Stimulated activated CD4-positive, alpha-beta T cell treated with anti-CD3 and anti-CD28 coated beads, Interleukin-2, amount 100 ng/mL, for 24 hours (primary cell): ENCODE results near the gene TRPC4AP.

Experiments used
- DNase-seq, 2 donors: peaks; one replicate each; pipeline ENCODE4 v3.0.0-alpha.2; 2020

TRPC4AP gene

DNA sequence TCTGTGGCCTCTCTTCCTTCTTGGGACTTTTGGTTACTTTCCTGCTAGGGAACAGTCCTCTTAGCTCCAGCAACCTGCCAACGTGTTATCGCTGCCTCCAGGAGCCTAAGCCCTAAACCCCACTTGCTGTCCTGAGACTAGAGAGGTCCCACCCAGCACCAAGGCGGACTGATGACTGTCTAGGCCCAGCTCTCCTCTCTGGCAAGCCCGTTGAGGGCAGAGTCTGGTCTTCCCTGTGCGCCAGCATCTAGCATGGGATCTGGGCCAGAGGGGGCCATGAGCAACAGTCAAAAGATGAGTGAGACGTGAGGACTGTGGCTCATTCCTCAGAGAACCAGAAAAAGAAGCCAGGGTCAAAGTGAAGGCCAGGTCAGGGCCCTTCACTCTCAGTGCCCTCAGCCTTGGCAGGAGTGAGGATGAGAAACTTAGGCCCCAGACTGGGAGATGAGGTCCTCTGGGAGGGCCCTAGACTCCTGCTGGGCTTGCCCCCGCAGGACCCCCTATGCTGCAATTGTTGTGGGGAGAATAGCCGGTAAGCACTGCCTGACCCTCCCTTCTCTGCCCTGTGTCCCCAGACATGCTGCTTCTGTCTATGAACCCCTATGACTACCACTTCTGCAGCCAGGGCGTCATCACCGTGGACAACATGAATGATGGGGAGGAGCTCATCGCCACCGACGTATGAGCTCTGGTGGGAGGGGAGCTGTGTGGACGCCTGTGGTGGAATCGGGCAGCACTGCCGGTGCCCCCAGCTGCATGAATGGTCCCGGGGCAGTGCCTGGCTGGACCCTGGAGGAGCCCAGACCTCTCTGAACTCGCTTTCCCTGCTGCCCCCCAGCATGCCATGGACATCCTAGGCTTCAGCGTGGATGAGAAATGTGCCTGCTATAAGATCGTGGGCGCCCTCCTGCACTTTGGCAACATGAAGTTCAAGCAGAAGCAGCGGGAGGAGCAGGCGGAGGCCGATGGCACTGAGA, 106.0 kb downstream of the TRPC4AP start:
- DNase-seq = no peak

DNA sequence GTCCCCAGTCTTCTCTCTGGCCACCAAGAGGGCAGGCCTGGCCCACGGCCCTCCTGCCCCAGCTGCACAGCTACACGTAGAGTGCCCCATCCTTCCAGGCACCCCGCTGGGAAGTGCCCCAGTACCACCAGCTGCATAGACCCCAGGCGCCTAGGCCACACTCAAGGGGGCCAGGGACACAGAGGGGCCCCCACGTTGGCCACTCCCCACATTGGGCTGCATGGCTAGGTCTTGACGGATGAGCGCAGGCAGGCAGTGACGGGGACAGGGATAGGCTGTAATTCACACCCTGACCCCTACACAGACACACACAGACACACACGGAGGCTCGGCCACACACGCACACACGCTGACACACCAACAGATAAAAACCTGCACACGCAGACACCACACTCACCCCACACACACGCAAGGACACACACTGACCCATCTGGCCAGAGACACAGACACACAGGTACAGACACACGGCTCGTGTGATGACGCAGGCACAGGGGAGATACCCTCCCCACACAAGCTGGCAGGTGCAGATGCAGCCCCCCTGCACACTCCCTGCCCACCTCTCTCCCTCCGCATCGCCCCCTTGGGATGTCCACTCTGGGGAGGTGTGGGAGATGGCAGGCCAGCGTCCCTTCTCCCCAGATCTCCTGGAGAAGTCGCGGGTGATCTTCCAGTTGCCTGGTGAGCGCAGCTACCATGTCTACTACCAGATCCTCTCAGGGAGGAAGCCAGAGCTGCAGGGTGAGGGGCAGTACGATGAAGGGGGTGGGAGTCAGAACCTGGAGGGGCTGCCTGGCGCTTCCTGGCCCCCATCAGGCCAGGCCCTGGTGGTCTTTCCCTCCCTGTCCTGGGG, 106.9 kb downstream of the TRPC4AP start:
- no peak for DNase-seq

DNA sequence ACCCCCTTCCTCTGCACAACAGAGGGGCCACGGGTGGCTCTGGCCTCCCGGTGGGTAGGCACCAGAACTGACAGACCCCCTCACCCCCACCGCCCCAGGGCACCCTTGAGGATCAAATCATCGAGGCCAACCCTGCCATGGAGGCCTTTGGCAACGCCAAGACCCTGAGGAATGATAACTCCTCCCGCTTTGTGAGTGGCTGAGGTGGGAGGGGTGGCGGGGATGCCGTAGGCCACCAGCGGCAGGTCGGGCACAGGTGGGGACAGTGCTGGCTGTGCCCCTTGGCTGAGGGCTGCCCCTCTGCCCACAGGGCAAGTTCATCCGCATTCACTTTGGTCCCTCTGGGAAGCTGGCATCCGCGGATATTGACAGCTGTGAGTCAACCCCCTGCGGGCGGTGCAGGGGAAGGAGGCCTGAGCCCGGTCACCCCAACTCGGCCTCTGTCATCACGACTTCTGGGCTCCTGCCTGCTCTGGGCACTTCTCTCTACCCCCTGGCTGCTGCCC, 107.8 kb downstream of the TRPC4AP start:
- no peak for DNase-seq

DNA sequence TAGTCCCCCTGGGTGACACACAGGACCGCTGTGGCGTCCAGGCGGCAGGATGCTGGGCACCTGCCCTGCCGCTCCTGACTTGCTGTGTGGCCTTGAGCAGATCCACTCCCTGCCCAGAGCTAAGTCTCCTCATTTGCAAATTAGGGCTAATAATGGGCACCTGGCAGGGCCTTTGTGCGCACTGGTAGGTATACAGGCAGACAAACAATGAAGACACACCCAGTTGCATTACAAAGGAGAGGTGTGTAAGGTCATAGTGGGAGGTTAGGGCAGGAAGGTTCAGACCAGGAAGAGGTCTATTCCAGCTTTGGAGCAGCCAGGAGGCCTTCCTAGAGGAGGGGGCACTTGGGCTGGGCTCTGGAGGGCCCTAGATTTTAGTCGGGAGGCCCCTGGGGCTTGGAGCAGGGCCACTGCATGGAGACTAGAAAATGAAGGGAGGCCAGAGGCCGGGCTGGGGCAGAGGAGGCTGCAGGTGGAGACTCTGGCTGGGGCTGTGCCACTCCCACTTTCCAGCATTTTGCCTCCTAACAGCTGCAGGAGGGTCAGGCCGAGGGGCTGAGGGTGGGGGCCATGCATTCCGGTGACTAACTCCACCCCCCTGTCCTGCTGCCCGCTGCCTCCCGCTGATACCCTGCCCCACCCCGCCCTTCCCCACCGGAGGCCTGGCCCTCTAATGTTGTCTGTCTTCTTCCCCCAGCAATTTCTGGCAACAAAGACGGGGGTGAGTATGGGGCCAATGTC, 108.4 kb downstream of the TRPC4AP start:
- DNase-seq = no peak

DNA sequence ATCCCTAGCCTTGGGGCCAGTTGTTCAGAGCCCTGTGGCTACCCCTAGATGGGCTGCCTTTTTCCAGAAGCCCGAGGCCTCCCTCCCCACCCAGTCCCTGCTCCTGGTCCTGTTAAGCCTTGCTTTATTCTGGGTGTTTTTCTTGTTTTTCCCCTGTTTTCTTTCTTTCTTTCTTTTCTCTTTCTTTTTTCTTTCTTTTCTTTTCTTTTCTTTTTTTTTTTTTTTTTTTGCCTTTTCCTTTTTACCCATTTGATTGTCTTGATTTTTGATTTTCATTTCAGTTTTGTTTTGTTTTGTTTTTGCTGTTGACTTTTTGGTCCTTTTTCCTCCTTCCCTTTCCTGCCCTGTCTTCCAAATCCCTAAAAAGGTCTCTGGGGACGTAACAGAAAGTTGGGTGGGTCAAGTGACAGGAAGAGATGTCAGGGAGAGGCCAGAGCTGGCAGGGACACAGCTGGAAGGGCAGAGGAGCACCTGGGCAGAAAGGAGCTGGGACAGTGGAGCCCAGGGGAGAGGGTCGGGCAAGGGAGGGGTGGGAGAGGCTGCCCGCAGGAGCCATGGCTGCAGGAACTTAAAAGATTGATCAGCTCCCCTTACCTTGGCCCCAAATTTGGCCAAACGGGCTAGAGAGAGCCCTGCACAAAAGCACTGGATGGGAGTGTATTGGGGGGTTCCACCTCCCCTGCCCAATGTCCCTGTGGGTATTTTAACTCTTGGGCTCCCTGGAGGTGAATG, 109.4 kb downstream of the TRPC4AP start:
- no peak for DNase-seq

DNA sequence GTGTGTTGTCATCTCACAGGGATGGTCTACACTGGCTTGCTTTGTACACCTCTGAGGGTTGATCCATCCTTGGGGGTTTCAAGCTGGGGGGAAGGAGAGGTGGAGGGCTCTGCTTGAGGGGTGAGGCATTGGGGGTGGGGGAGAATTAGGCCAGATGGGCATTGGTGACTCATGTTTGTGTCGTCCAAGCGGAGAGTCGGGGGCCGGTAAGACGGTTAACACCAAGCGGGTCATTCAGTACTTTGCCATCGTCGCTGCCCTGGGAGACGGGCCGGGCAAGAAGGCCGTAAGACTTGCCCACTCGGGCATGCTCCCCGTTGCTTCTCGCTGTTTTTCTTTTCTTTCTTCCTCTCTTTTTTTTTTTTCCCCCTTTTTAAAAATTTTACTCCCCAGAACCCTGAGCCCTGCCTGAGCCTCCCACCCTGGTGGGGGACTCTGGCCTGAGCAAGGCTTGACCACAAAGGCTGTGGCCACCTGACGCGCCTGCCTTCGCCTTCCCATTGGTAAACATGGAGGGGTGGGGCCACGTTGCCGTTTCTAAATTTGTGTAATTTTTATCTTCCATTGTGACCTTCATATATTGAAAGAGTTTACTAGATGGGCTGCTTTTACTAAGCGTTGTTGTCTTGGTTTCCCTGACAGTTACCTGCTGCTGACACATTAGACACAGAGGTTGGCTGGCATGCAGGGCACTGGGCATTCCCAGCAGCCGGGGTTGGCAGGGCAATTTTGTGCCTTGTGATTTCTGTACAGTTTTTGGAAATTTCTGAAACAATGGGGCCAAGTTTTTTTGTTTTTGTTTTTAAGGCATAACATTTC, 110.1 kb downstream of the TRPC4AP start:
- no peak for DNase-seq

DNA sequence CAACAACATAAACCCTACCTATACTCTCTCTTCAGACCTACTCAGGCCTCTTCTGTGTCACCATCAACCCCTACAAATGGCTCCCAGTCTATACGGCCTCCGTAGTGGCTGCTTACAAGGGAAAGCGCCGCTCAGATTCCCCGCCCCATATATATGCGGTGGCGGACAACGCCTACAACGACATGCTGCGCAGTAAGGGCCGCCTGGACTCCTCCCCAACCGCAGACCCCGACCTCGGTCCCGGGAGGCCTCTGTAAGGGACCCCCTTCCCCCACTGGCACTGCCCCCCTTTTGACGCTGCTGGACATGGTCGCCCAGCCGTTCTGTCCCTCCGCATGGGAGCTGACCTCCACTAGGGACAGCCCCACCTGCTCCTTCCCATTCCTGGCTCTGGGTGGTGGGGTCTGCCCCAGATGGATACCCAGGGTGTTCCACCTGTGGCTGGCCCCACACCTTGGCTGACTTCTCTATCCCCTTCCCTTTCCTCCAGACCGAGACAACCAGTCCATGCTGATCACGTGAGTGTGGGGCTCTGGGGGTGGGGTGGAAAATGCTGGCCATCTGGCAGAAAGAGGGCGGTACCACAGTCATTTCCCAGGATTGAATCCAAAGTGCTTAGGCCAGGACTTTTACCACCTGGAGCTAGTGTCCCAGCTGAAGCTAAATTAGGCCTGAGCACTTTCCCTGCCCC, 111.9 kb downstream of the TRPC4AP start:
- no peak for DNase-seq

DNA sequence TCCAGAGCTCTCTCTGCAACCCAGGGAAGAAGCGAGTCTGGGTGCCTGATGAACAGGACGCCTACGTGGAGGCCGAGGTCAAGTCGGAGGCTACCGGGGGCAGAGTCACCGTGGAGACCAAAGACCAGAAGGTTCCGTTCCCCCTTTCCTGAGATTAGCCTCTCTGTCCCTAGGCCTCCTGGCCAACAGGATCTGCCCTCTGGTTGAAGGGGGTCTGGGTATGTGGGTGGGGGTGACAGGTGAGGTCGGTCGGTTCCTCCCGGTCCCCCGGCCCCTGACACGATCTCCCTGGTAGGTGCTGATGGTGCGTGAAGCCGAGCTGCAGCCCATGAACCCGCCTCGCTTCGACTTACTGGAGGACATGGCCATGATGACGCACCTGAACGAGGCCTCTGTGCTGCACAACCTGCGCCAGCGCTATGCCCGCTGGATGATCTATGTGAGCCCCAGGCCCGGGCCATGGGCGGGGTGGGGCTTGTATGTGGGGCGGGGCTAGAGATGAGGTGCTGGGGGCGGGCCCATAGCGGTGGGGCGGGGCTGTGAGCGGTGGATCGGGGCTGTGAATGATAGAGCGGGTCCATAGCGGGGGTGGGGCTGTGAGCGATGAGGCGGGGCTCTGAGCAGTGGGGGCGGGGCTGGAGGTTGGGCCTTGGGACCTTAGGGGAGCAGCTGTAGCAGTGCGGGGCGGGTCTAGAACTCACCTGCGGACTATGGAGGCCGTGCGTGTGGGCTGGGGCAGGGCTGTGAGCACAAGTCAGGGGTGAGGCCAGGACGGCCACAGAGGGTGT, 113.0 kb downstream of the TRPC4AP start:
- peak in 1 of 2 donors; percentile 37 for DNase-seq

DNA sequence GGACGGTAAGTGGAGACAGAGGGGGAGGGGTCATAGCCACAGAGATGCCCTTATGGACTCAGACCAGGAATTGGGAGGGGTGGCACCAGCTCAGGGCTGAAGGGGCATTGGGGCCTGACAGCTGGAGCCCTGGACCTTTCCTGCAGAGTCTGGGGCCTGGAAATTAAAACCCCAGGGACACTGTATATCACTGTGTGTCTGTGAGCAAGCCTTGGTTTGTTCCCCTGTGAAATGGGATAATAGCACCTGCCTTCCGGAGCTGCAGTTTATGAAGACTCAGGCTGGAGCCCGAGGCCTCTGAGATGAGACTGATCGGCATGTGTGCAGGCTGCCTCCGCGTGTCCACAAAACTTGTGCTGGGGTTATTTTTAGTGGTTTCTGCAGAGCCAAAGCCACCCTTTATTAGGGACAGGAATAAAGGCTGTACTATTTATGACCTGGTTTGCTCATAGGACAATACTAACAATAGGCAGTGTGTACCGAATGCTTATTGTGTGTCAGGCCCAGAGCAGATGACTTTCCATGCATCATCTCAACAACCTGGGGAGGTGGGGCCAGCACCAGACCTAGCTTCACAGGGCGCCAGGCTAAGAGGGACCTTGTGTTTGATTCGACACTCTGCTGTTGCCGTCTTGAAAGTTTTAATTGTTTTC, 114.4 kb downstream of the TRPC4AP start:
- DNase-seq = no peak

DNA sequence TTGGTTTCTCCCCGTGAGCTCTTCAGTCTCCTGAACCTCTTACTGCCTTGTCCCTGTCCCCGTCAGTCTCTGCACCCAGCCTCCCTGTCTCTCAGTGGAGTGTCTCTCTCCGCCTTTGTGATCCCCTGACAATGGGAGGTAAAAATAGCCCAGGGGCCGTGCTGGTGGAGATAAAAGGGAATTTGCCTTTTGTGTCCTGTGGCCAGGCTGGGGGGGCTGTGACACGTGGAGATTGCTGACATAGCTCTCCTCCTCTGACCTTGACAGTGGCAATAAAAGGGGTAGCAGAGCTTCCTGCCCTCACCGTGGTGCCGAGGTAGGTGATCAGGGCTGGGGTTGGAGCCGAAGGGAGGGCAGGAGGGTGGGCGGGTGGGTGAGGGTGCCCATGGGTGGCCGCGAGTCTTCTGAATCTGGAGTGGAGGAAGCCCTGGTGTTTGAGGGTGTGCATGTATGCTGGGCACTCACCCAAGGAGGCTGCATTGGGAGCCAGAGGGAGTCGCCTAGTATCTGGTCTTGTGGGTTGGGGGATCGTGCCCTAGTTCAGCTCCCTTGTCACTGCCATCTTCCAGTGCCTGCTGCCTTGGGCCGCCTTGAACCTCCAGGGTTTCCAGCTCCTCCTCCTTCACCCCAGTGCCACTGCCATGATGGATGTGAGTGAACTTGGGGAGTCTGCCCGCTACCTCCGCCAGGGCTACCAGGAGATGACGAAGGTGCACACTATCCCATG, 115.1 kb downstream of the TRPC4AP start:
- no peak for DNase-seq

DNA sequence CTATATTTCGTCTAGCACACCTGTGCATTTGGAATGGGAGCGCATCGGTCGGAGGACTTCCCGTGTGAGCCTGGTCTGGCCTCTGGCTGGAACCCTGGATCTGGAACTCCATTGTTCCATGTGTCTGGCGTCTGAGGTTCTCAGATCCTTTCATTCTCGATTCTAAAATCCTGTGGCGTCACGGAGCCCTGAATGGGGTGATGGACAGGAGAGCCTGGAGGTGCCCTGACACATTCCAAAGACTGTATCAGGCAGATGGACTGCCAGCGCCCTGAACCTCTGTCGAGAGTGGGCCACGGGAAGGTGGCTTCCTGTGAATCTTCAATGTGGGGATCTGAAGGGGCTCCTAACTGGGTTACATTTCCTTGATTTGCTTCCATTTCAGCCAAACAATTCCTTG, 116.3 kb downstream of the TRPC4AP start:
- no peak for DNase-seq

DNA sequence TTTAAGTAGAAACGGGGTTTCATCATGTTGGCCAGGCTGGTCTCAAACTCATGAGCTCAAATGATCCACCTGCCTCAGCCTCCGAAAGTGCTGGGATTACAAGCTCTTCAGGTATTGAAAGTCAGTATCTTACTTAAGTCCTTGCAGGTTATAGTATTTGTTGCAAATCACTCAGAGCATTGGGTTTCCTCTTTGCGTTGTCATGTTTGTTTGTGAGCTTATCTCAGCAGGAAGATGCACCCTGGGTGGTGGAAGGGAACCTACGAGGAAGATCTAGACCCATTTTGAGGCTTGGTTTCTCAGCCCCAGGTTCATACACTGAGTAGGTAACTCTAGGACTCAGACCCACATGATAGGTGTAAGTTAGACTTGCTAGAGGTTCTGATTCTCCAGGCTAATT, 118.4 kb downstream of the TRPC4AP start:
- no peak for DNase-seq

DNA sequence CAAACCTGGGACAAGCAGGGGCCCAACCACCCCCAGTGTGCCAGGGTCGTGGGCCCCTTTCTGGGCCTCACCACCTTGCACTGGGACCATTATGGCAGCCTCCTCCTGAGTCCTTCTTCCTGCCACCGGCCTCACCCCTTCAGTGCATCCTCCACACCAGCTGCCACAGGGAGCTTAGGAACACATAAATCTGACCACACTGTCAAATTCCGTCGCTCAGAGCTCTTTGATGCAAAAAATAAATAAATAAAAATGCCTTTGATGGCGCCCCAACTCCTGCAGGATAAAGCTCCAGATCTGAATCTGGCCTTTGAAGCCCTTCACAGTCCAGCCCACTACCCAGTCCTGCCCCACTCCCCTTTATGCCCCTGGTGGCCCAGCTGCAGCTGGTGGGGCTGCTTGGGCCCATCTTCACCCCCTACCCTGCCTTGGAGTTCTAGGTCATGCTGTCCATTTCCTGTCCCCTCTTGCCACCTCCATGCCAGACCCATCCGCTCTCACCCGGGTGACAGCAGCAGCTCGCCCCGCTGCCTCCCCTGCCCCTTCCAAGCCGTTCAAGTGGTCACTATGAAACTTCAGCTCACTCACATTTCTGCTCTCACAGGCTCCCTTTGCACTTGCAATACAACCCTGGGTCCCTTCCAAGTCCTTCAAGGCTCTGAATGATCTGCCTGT, 120.9 kb downstream of the TRPC4AP start:
- DNase-seq = no peak

DNA sequence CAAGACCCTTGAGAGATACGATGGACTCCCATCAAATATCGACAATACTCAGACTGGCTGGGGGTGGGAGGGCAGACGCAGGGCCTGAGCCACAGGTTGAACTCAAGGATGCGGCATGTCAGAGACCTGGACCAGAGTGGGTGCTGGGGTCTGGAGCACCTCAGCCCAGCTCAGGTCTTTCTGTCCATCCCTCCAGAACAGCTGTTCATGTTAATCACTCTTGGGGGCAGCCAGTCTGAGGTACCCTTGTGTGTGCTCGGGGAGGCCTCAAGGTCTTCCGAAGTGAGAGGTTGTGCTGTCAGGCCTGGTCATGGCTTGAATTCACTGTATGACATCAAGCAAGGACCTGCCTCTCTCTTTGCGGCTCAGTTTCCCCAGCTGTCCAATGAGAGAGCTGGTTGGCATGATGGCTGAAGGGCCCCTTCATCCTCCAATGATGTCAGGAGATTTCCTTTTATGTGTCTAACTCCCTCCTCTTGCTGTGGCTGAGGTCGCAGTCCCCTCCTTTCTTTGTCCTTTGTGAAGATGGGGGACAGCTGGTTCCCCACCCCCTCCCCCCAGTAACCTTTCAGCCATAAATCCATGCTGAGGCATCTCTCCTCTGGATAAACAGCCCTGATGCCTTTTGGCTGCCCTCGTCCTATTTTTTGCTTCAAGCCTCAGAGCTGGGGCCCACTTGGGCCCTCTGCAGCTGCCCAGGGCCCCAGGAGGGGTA, 121.6 kb downstream of the TRPC4AP start:
- DNase-seq = no peak

DNA sequence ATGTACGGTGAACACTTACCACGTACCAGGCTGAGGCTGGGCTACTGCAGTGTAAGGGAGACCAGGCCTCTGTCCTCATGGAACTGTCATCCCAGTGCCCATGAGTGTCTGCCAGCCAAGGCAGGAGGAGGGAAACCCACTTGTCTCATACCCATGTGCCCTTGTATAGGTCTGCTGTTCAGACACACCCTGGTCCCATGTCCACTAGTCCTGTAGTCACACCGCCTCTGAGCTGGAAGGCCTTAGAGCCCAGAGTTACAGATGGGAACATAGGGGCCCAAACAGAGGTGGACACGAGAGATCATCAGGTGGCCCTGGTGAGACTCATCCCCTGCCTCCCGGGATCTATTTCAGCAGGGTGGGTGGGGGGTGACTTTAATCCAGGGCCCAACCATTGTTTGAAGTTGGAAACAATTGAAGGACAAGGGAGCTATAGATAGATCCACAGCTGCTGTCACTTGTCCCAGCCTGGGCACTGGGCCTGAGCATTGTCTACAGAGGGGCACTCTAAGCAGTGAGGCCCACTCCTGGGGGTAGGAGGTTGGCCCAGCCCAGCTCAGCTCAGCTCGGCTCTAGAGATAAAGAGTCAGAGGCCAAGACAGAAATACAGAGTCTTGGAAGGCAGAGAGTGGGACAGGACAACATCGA, 122.3 kb downstream of the TRPC4AP start:
- no peak for DNase-seq

DNA sequence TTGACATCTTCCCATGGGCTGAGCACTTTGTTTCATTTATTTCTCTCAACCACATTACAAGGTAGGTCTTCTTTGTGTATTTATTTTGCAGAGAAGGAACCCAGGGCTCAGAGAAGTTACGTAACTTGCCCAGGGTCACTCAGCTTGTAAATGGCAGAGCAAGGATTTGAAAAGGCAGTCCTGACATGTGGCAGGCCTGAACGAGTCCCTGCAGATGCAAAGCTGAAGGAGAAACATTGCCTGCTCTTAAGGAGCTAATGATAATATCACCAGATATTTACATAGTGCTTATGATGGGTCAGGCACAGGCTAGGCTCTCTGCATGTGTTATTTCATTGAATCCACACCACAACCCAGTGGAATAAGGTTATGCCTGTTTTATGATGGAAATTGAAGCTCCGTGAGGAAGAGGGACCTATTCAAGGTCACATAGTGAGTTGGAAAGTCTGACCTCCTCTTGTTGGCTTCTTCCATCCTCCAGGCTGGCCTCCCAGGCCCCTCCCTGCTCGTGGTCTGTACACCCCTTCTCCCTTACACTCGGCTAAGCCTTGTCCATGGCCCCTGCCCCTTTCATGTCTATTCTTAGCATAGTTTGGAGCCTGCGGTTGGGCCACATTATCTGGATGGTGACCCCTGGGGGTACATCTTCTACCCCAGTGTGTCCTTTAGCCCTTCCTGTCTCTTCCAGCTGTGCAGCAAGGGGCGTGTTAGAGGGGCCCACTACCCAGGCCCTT, 124.4 kb downstream of the TRPC4AP start:
- no peak for DNase-seq
